Measurements from ENCODE around the gene SDK1.

SDK1 gene

DNA sequence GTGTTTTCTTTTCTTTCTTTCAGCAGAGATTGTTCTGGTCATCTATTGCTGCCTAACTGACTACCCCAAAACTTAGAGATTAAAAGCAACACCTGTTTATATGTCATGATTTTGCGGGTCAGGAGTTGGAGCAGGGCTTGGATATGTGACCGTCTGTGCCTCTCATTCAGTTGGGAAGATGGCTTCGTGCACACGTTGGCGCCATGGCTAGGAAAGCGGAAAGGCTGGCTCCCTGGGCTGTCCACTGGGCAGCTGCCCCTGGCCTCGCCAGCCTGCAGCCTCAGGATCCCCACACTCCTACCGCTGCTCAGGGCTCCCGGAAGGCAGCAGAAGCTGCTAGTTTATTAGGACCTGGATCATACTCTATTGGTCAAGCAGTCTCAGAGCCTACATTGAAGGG lies 742.9 kb downstream of the SDK1 start:
- DNase-seq (ENCODE audit: low read depth in 3 of 3): no peak

DNA sequence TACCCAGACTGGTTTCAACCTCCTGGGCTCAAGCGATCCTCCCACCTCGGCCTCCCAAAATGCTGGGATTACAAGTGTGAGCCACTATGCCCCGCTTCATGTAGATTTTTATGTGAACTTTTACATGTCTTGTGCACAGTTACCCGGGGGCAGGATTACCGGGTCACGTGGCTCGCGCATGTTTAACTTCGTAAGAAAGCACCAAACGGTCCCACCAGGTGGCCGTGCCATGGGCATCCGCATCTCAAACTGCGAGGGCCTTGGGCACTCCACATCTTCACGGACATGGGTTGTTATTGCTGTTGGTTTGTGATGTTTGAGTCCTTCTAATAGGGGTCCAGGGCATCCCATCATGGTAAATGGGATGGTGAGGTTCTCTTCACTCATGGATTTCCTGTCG lies 744.4 kb downstream of the SDK1 start:
- no peak for DNase-seq (ENCODE audit: low read depth in 3 of 3)

DNA sequence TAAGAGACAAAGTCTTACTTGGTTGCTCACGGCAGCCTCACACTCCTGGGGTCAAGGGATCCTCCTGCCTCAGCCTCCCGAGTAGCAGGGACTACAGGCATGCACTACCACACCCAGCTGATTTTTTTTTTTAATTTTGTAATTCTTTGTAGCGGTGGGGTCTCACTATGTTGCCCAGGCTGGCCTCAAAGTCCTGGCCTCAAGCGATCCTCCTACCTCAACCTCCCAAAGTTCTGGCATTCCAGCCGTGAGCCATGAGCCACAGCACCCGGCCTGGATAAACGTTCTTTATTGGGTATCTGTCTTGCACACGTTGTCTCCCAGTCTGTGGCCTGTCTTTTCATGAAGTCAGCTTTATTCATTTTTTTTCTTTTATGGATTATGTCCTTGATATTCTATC lies 744.9 kb downstream of the SDK1 start:
- no peak for DNase-seq (ENCODE audit: low read depth in 3 of 3)

DNA sequence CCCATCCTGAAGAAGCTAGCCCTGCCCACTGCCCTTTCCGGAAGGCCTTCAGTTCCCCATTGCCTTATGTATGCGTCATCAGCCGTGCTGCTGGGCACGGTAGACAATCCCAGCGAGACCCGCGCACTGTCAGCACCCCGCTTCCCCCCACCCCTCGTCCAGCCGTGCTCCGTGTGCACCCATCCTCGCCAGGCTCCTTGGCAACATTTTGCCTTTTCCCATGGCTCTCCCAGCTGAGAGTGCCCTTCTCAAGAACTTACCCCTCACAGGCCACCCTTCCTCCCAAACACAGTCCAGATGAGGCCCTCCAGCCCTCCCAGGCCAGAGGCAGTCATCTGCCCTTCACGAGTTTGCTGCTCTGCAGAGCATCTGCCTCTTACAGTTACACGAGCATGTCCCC lies 747.3 kb downstream of the SDK1 start:
- no peak for DNase-seq (ENCODE audit: low read depth in 3 of 3)

DNA sequence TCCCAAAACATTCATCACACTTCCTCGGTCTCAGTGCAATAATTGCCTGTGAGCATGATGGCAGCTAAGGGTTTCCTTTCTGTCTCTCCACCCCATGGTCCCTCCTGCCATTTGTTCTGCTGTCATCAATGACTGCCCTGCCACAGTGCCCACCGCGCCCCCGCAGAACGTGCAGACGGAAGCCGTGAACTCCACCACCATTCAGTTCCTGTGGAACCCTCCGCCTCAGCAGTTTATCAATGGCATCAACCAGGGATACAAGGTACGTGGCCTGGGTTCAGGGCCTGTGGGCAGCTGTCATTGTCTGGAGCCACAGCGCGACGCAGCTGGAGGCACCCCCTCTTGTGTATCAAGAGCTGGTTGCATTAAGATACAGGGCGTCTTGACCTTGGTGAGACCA lies 748.1 kb downstream of the SDK1 start:
- DNase-seq (ENCODE audit: low read depth in 3 of 3): no peak

DNA sequence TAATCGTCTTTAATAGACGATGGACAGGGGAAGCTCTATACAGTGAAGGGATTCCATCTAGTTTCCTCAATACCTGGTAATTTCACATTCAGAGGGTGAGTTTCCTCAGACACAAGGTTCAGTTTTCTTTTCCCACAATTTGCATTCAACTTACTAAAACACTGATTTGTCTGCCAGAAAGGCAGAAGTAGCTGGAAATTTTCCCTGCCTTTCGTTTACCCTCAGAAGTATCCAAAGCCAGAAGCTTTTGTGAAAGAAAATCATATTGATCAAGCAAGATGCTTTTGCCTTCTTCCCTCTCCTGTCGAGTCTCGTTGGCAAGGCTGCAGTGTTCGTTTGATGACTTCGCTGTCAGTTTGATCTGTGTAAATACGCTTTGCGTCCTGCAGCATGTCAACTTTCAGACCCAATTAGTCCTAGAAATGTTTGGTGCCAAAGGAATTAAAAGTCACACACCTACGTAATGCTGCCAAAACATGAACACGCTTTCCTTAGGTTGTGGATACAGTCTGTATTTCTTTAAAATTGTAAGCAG lies 749.1 kb downstream of the SDK1 start:
- no peak for DNase-seq (ENCODE audit: low read depth in 3 of 3)

DNA sequence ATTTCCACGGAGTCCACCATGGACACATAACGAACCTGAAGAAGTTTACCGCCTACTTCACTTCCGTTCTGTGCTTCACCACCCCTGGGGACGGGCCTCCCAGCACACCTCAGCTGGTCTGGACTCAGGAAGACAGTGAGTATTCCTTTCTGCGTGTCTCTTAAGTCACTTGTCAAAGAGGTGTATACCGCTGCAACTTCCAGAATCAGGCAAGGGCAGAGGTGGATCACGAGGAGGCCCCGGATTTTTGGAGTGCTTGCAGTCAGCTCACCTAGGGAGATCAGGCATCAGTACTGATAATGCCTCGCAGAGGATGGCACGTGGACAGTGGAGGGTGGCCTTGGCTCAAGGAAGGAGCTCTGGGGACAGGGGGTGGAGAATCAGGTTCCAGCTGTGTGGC lies 750.6 kb downstream of the SDK1 start:
- no peak for DNase-seq (ENCODE audit: low read depth in 3 of 3)

DNA sequence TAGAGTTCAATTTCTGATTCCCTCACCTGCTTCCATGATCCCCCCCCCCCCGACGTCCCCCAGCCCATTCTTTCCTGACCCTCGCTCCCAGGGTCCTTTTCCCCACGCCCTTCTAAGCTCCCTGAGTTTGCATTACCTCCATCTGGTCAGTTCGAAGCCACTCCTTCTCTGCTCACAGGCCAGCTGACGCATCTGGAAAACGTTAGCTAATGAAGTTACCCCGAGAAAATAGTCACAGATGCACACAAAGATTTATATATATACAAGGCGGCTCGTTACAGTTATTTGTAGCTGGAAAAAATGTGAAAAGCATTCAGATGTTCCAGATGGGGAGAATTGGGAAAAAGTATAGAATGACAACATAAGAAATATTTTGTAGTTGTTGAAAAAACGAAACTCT lies 751.1 kb downstream of the SDK1 start:
- no peak for DNase-seq (ENCODE audit: low read depth in 3 of 3)

DNA sequence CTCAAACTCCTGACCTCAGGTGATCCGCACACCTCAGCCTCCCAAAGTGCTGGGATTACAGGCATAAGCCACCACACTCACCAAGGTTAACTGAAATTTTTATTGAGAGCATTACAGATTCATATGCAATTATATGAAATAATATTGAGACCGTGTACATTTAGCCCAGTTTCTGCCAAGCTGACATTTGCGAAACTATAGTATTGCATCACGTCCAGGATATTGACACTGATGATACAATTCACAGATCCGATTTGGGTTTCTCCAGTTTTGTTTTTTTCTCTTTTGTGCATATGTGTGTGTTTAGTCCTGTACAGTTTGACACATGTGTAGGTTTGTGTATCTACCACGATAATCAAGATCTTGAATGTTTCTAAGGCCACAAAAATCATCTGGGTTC lies 753.1 kb downstream of the SDK1 start:
- DNase-seq (ENCODE audit: low read depth in 3 of 3): no peak

DNA sequence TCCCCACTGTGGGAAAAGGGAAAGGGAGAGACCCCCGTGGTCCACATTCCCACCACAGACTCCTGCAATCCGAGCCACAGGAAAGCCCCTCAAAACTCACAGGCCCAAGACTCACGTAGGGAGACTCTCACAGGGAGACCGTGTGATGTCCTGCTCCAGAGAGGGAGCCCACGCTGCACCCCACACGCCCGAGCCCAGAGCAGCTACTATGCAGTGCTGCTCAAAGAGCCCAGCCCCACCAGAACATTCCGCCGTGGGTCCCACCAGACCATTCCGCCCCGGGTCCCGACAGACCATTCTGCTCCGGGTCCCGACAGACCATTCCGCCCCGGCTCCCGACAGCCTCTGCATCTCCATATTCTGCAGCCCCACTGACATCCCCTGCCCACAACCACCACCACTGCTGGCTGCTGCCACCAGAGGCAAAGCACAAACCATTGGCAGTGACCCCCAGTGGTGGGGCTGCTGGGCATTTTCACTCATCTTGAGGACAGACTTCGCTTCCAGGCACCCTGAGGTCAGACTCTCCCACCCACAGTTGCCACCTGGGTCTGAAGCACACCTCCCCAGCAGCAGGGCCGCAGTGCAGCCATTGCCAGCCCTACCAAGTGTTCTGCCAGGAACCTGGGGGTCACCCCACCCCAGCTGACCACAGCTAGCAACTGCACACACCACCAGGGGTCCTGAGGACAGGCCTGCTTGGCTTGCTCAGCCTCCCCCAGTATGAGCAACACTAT lies 755.7 kb downstream of the SDK1 start:
- DNase-seq (ENCODE audit: low read depth in 3 of 3): no peak

DNA sequence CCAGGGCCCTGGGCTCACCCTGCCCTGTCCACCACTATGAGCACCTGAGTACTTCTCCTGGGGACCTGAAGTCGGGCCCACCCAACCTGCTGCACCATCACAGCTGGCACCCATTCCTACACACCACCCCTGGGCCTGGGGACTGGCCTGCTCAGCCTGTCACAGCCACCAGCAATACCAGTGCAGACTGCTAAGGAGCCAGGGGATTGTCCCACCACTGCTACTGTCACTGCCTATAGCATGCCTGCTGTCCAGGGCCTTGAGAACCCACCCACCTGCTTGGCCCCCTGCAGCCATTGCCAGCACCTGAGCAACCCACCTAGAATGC lies 756.2 kb downstream of the SDK1 start:
- no peak for DNase-seq (ENCODE audit: low read depth in 3 of 3)

DNA sequence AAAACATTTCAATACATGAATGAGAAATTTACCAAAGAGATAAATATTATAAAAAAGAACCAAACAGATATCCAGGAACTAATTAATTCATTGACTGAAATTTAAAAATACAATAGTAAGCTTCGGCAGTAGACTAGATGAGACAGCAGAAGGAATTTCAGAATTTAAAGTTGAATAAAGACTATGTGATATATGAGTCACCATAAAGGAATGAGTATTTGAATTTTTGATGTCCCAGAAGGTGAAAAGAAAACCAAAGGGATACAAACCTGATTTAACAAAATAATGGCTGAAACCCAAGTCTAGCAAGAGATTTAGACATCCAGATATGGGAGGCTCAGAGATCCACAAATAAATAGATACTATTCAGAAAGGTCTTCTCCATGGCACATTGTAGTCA lies 757.1 kb downstream of the SDK1 start:
- no peak for DNase-seq (ENCODE audit: low read depth in 3 of 3)

DNA sequence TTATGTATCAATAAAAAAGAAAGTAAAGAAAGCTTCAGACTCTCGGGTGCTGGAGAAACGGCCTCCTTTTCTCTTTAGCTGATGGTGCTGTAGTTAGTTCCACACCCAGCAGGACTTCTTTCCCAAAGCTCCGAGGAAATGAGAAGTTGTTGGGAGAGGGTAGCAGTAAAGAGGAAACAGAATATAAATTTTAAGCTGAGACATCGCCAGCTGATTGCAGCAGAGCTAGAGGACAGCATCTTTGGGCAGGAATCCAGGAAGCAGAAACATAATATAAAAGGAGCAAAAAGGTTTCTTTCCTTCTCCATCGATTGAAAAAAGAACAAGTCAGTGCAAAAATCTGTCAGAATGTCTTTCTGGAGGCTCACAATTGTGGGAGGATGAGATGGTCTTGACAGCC lies 764.1 kb downstream of the SDK1 start:
- no peak for DNase-seq (ENCODE audit: low read depth in 3 of 3)

DNA sequence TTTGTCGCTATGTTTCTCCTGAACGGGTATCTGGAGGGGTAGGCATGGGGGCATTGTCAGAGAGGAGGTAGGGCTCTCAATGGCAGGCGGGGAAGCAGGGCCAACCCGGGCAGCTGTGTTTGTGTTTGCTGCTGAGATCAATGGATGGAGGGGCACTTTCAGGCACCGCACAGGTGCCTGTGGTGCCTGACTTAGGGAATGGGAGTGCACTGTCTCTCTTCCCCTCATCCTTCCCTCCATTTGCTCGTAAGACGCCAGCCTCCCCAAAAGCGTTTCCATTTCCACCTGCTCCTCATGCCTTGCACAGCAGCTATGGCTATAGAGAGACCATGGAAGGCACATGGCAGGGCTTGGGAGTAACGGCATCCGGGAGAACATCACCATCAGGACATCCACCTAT lies 765.2 kb downstream of the SDK1 start:
- no peak for DNase-seq (ENCODE audit: low read depth in 3 of 3)

DNA sequence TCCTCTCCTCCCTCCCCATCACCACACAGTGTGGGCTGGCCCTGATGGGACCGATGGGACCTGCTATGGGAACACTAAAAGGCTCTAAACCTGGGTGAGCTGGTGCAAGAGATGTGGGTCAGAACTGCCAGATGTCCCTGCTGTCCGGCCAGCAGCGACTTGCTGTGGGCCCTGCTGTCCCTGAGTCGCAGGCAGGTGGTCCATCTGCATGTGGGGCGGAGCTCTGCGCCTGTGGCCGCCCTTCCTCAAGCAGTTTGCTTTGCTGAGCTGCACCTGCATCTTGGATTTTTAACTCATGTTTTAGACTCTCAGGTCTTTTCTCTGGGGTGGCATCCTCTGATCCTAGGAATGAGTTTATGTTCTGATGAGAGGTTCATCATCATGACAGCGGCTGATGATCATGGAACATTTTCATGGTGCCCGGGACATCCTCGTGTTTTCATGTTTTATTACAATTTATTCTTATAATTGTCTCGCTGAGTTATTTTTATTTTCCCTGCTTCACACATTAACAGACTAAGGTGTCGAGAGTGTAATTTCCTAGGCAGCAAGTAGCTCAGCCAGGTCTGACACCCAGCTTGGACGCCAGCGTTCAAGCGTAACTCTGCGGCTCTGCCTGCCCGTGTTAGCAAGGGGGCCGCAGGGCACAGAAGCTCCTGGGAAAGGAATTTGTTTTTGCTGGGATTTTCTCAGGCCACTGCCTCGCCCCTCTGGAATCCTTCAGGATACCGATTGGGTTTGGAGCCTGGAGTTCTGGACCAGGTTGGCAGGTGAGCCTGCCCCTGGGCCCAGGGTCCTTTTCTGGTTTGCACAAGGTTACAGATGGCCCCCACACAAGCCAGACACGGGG lies 765.8 kb downstream of the SDK1 start:
- no peak for DNase-seq (ENCODE audit: low read depth in 3 of 3)

DNA sequence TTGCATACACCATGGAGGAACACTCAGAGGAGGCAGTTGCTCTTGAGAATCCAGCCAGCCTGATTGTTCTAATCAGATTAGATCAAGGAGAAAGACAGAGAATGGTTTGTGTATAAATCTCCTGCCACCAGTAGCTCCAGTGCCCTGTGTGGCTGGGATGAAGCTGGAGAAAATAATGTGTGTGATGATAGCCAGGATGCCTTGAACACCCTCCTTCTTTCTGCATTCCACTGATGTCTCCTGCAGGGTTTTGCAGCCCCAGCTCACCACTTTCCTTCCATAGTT lies 766.4 kb downstream of the SDK1 start:
- DNase-seq (ENCODE audit: low read depth in 3 of 3): no peak

DNA sequence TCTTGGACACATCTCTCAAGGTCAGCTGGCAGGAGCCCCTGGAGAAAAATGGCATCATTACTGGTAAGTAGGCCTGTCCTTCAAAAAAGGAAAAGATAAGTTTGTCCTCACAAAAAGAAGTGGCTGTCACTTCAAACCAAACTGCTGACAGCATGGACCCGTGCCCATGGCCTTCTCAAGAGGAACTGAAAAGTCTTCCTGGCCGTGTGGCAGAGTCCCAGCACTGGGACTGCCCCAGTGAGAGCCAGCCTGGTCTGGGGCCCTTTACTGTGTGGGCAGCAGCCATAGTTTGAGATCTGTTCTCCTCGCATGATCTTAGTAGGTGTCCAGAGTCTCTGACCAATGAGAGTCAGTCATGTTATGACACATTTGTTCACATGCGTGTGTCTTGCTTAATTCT lies 766.8 kb downstream of the SDK1 start:
- DNase-seq (ENCODE audit: low read depth in 3 of 3): no peak

DNA sequence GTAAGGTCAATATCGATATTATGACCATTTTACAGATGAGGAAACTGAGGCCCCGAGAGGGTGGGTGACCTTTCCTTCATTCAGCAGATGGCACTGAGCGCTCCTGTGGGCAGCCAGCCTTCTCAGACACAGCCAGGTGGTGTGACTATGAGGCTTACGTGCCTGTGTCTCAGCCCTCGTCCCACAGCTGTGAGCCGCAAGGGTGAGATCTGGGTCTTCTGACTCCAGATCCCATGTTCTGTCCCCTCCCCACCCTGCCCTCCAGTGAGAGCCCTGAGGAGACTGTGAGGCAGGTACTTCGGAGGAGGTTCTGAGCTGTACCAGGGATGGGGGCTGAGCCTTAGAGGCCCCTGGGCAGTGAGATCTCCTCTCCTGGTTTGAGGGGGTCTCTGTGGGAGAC lies 767.2 kb downstream of the SDK1 start:
- no peak for DNase-seq (ENCODE audit: low read depth in 3 of 3)

DNA sequence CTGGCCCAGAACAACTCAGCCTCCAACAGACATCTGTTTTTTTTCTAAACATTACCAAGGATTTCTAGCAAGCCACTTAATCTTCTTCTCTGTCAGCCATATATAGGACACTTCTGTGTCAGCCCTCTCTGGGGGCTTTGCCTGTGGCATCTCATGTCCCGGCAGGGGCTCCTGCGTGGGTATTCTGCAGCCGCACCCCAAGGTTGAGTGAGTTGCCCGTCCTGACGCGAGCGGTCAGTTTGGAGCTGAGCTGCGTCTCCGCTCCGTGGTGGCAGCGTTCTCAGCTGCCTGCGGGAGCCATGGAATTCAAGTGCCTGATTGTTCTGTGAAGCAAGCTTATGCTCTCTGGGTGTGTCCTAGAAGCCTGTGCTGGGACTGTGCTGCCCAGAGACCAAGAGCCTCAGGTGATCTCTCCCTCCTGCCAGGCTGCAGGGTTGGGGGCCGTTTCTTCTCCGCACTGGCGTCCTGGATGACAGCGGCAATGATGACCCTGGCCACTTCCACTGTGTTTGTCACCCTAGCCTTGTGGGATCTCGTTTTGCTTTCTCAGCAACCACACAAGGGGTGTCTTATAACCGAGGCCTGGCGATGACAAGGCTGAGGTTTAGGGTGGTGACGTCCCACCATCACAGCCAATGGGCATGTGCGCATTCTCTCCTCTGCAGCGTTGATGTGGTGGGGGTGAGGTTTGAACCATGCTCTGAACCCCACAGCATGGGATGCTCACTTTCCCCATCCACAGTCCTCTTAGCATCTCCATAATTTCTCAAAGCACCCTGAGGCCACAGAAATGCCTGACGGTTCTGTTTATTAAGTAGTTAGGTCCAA lies 768.4 kb downstream of the SDK1 start:
- DNase-seq (ENCODE audit: low read depth in 3 of 3): no peak

DNA sequence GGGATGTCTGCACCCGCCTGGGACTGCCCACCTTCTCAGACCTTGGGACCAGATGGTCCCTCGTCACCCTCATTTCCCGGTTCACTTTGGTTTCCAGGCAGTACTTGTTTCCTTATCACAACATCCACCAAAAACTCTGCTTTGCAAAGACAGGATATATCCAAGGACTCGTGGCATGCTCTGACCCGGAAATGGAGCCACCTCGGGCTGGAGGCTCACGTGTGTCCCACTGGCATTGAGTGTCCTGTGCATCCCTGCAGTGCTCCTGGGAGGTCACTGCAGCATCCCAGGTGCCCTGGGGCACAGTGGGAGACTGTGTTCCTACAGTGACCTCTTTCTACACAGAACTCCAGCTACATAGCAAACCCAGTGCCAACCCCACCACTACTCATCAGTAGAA lies 769.2 kb downstream of the SDK1 start:
- DNase-seq (ENCODE audit: low read depth in 3 of 3): no peak

DNA sequence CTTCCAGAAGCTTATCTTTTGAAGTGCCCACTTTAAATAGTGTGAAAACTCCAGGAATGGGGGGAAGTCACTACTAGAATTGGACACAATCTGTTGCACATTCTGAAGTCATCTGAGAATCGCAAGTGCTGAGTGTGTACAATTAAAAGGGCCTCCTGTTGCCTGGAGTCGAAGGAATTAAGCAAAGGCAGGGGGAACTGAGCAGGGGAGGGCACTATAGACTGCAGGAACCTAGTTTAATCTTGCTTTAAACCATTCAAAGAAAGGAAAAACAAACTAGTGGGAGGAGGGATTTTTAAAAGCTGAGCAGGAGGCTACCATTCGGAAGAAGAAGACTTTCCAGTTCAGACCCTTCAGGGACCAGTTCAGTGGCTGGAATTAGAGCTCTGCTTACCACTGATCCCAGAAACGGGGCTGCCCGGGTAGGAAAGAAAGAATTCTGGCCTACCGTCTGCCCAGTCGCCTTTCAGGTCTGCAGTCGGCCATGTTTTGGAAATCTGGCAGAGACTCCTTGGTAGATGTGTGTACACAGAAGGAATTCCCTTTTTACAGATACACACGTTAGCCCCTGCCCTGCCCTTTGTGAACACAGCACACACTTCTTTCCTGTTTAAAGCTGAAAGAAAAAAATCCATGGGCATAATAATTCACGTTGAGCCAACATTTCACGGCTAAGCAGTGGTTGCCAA lies 770.5 kb downstream of the SDK1 start:
- no peak for DNase-seq (ENCODE audit: low read depth in 3 of 3)
